NCI-H1105 treated with DMSO at 0.1 percent for 48 hours (cell line): Measurements from ENCODE around the gene RAD23B.

ENCODE experiments used
- DNase-seq: peaks from one replicate; lab custom pipeline; 2025; lab: John Stamatoyannopoulos, UW

The RAD23B gene

DNA sequence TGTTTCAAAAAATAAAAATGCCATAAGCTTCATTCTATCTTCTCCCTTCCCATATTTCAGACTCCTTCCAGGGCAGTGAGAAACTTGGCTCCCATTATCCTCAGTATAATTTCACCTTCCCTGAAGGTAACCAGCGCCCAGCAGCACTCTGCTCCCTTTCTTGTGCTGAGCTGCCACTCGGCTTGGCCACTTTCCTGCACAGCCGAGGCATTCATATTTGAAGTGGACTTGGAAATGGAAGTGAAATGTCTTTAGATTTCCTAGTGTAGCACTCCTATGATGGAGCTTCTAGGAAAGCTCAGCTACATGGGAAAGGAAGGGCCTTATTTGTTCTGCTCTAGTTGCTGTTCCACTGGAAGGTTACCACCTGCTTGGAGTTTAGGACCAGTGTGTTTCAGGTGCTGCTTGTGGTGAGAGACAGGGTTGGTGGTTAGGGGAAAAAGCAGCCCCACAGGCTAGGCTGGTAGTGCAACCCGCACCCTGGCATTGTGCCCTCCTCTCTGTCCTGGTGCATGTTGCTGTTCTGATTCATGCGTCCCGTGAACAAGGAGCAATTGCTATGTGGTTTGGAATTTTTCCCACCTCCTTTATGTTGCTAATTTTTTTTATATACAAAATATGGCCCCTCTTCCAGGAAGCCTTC lies 53.8 kb downstream of the RAD23B start:
- no peak for DNase-seq

DNA sequence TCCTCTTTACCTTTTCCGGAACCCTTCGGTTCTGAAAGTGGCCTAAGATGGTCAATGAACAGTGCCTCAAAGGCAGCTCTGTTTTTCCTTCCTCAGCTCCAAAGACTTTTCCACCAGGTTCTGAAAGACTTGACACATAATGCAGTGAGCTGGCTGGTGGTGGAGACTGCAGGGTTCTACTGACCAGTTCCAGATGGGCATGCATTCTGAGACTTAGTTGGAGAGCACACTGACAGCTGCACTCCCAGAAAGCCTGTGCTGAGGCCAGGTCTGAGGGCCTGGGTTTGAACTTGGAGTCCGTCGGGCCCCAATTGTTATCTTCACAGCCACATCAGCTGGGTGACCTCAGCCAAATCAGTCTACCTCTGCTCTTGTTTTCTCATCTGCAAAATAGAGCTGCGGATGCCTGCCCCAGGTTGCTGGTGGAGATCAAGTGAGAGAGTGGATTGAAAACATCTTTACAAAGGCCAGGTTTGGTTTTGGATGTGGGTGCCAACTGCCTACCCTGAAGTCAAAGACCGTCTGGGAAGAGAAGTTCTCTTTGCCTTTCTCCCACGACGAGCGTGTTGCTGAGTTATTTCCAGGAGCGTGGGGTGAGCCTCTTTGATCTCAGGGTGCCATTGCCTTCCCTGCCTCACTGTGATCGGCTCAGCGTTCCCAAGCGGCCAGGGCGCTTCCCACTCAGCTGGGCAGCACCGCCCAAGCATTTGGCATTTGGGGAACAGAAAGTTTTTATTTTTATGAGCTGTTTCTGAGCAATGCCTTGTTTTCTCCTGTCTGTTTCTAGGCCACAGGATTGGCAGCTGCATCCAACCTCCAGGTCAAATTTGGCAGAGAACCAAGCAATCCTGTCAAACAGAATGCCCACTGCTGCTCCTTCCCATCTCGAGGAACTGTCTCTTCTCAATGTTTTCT lies 54.9 kb downstream of the RAD23B start:
- DNase-seq, result no peak

GRCh38 chr9:107338911-107339659 lies 56.0 kb downstream of the RAD23B start:
- no peak for DNase-seq

GRCh38 chr9:107340920-107341632 lies 58.0 kb downstream of the RAD23B start:
- peak; percentile 52 for DNase-seq

- DNase-seq, result no peak
Observed at GRCh38 chr9:107342476-107343161, 59.5 kb downstream of the RAD23B start.

GRCh38 chr9:107345327-107345726 lies 62.2 kb downstream of the RAD23B start:
- no peak for DNase-seq

DNA sequence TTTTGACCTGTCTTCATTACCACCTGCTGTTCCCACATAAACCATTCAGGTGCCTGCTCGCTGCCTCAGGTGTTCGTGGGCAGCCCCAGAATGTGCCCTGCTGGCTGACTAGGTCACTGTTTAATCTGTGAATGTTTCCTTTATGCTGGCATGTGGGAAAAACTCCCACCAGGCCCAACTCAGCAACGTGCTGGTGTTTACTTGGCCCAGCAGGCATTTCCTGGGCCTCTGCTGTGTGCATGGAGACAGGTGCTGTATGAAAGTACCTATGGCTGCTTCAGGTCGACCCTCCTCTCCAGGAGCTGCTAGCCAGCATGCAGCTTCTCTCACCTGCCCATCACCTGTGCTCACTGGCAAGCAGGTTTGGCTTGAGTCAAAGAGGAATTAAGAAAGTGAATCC lies 65.8 kb downstream of the RAD23B start:
- DNase-seq, result no peak

DNA sequence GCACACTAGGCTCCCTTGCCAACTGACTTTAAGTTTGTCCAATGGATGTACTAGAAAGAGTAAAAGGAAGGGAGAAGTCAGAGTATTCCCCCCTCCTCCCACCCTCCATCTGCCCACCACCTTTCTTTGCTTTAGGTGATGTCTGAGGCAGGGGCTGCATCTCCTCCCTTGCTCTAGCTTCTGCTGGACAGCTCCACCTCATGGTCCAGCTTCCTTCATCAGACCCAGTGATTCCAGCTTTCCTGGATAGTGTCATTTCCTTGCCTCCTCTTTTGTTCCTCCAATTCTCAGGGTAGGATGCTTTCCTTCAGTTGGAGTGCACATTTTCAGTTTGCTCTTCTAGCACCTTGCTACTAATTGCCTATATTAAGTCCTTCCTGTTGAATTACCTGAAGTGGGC lies 67.4 kb downstream of the RAD23B start:
- DNase-seq, result no peak

DNA sequence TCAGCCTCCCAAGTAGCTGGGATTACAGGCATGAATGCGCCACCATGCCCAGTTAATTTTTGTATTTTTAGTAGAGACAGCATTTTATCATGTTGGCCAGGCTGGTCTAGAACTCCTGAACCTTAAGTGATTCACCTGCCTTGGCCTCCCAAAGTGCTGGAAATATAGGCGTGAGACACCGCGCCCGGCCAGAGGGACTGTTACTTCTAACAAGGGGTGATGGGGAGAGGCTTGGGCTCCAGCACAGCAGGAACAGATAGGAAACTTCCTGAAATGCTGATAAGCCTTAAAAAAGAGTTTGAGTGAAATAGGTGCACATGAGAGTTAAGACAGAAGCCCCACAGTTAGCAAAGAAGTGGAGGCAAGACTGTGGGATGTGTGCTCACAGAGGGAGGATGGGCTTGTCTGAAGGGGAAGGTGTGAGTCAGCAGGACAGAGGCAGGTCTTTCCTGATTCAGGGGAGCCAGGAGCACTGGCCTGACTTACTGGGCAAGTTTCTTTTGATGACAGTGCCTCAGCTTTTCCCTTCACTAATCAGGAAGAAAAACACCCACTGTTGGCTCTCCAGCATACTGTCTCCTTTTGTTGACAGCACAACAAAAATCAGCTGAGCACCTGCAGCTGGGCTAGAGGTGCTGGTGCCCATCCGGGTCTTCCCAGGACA lies 68.4 kb downstream of the RAD23B start:
- no peak for DNase-seq

- DNase-seq, result no peak
Observed at GRCh38 chr9:107355394-107355793, 72.3 kb downstream of the RAD23B start.

DNA sequence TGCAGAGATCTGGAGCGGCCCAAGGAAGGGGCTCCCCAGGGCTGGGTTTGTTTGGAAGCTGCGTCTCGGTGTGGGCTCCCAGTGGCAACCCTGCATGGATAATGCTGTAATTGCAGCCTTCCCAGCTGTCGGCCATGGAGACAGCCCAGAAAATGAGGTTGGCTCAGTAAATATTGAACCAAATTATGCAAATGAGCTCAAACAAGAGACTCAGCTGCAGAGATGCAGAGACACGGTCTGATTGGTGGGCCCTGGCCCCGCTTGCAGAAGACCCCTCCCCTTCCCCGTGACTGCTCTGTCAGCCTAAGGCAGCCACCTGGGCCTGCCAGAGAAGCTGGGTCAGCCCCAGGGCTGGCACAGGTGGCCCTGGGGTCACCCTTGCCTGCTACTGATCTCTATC lies 75.9 kb downstream of the RAD23B start:
- peak; percentile 66 for DNase-seq

GRCh38 chr9:107360098-107360497 lies 77.0 kb downstream of the RAD23B start:
- no peak for DNase-seq

GRCh38 chr9:107361816-107362215 lies 78.7 kb downstream of the RAD23B start:
- DNase-seq, result no peak

- DNase-seq, result no peak
Observed at GRCh38 chr9:107363516-107364152, 80.6 kb downstream of the RAD23B start.

DNA sequence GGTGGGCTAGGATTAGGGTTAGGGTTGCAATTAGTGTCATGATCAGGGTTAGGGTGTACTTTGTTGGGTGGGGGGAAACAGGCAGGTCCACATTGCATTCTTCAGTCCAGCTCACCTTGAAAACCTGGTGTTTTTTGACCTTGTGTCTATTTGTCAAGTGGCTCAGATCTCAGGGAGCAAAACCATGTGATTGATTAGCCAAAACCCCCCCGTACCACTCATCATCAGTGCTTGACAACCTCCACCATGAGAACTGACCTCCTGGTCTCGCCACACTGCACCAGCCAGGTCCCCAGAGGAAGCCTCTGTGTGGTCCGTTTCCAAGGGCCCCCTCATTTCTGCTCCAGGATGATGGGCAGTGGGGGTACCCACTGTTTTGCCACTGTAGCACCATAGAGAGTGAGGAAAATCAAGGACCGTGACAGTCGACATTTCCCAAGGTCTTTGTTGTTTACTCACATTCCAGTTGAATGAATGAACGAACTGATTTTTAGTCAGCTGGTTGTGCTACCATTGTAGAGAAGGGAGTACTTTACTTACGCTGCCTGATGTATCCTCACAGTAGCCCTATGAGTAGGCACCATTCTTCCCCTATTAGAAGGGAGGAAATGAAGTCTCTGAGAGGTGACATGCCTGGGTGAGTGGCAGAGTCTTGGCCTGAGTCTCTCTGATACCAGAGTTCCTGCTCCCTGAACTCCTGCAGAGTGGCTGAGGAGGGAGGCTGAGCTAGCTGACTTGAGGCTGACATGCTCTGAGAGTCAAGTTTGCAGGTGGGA lies 84.8 kb downstream of the RAD23B start:
- DNase-seq, result no peak

GRCh38 chr9:107368696-107369095 lies 85.6 kb downstream of the RAD23B start:
- no peak for DNase-seq

GRCh38 chr9:107373809-107374208 lies 90.7 kb downstream of the RAD23B start:
- DNase-seq, result no peak

DNA sequence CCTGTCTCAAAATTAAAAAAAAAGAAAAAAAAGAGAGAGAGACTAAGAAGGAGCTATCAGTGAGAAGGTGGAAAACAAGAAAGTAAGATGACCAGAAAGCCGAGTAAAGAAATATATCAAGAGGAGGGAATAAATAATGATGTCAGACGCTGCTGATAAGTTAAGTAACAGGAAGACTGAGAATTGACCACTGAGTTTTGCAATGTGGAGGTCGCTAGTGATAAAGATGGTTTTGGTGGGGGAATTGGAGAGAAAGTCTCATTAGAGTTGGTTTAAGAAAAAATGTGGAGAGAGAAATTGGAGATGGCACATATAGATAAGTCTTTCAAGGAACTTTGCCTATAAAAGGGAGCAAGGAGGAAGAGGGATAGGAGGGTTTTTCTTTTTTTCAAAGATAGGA lies 91.9 kb downstream of the RAD23B start:
- DNase-seq, result no peak

DNA sequence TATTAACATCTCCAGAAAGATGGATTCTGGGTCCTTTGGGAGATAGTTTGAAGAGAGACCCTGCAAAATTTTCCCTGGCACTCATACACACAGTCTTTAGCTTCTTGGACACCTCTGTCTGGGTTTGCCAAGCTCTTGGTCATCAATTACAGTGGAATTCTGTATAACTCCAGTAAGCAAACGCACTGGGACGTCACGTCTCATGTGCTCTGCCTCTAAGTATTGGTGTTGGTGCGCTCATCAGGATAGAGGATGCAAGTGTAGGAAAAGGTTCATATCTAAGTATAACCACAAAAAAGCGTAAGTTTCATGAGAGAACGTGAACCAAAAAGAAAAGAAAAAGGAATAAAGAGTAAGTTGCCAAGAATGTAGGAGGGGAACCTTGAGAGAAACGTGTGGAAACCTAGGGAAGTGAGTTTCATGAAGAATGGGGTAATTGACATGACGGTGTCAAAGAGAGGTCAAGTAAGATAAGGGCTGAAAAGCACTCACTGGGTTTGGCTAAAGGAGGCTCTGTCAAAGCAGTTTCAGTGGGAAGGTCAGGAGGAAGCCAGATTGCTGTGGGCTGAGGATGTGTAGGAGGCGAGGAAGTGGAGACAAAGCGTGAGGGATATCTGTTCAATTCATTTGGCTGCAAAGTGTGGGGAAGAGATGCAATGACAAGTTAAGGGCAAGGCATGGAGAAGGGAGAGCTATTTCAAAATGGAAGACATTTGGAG lies 92.7 kb downstream of the RAD23B start:
- no peak for DNase-seq
